IPS-18c (cell line): ENCODE measurements around the gene ZNF568.

Experiments used
- H3K4me3 ChIP-seq: 2 replicates; pipeline ENCODE4 v1.7.0; 2013; ENCODE audit warnings: low read depth, mild to moderate bottlenecking, low read length, moderate library complexity; ENCODE audit not compliant: insufficient read depth
- H3K9me3 ChIP-seq: one replicate; pipeline ENCODE4 v1.6.1; 2013; ENCODE audit warnings: mild to moderate bottlenecking, low read length, moderate library complexity; ENCODE audit not compliant: control insufficient read depth, insufficient read depth

The ZNF568 gene

DNA sequence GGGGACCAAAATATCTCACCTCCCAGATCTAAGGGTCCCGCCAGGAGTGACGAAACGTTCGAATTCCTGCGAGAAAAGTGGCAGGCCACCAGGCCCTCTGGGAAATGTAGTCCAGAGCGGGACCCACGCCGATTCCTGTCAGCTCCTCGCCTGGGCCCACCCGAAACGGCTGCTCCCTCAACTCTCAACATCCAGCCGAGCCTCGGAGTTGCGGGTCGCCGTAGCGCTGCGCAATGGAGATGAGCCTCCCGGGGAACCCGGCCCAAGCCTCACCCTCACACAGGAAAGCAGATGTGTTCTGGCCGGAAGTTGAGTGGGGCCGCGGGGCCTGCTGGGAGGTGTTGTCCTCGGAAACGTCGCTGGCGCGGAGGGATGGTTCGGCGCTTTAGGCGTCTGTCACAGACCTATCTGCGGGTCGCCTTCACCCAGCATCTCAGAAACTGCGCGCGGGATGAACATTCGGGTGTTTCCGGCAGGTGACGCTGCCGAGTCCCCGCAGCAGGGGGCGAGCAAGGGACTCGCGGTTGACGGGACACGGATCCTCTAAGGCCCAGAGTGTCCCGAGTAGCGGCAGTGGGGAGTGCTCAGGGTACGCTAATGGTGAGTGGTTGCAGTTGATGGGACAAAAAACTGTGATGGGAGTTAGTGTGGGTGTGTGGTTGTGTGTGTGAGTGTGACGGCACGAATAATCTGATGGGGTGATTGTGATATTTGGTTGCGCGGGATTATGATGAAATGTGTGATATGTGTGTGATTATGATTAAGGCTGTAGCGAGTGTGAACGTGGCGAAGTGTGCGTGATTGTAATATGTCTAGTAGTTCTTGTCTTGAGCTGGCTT, at the start of gene ZNF568, which contains the start of gene ZNF829:
TSS of gene ZNF568 (plus strand) at position 341 of the 839 bp plus-strand sequence. CDS start 6,439 bp downstream, outside the sequence.
TSS of gene ZNF829 (minus strand) at position 300 of the 839 bp plus-strand sequence. CDS start 1,124 bp downstream, outside the sequence.
- Histone ChIP-seq H3K9me3 (no peaks in the 10 kb centered on the region), H3K4me3 (peak within 1 kb of the TSS; percentile 65)

DNA sequence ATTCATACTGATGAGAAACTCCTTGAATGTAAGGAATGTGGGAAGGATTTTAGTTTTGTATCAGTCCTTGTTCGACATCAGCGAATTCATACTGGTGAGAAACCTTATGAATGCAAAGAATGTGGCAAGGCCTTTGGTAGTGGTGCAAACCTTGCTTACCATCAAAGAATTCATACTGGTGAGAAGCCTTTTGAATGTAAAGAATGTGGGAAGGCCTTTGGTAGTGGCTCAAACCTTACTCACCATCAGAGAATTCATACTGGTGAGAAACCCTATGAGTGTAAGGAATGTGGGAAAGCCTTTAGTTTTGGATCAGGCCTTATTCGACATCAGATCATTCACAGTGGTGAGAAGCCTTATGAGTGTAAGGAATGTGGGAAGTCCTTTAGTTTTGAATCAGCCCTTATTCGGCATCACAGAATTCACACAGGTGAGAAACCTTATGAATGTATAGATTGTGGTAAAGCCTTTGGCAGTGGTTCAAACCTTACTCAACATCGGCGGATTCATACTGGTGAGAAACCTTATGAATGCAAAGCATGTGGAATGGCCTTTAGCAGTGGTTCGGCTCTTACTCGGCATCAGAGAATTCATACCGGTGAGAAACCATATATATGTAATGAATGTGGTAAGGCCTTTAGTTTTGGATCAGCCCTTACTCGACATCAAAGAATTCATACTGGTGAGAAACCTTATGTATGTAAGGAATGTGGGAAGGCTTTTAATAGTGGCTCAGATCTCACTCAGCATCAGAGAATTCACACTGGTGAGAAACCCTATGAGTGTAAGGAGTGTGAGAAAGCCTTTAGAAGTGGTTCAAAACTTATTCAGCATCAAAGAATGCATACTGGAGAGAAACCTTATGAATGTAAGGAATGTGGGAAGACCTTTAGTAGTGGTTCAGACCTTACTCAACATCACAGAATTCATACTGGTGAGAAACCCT, 38.9 kb upstream of the ZNF568 start:
- Histone ChIP-seq H3K9me3 (peaks cover 5% of the 10 kb centered on the region), H3K4me3 (no peak overlapping the region)

DNA sequence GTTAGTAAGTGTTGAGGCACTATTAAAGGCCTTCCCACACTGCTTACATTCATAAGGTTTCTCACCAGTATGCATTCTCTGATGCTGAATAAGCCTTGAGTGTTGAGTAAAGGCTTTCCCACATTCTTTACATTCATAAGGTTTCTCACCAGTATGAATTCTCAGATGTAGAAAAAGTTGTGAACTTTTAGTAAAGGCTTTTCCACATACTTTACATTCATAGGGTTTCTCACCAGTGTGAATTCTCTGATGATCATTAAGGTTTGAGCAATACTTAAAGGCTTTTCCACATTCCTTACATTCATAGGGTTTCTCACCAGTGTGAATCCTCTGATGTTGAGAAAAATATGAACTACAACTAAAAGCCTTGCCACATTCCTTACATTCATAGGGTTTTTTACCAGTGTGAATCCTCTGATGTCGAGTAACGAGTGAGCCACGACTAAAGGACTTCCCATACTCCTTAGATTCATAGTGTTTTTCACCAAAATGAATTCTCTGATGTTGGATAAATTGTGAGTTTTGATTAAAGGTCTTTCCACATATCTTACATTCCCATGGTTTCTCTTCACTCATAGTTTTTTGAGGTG, 24.3 kb upstream of the ZNF568 start:
- H3K9me3 ChIP-seq, result peaks cover 4% of the 10 kb centered on the region
- no peak overlapping the region for H3K4me3 ChIP-seq

DNA sequence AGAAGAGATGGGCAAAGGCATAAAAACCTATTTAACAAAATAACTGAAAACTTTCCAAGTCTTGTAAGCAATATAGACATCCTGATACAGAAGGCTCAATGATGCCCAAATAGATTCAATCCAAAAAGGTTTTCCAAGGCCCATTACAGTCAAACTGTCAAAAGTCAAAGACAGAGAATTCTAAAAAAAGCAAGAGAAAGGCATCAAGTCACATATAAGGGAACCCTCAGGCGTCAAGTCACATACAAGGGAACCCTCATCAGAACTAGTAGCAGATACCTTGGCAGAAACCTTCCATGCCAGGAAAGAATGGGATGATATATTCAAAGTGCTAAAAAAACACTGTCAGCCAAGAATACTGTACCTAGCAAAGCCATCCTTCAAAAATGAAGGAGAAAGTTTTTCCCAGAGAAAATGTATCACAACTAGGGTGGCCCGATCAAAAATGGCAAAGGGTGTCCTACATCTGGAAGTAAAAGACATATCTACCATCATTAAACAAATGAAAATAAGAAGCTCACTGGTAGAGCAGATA, 21.2 kb upstream of the ZNF568 start:
- Histone ChIP-seq H3K9me3 (peaks cover 4% of the 10 kb centered on the region), H3K4me3 (no peak overlapping the region)

DNA sequence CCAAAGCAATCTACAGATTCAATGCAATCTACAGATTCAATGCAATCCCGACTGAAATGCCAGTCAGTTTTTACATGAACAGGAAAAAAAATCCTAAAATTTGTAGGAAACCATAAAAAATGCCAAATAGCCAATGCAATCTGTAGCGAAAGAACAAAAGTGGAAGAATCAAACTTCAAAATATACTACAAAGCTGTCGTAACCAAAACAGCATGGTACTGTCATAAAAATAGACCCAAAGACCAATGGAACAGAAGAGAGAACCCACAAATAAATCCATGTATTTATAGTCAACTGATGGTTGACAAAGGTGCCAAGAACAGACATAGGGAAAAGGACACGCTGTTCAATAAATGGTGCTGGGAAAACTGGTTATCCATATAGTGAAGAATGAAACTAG, 17.7 kb upstream of the ZNF568 start:
- peaks cover 4% of the 10 kb centered on the region for H3K9me3 ChIP-seq

DNA sequence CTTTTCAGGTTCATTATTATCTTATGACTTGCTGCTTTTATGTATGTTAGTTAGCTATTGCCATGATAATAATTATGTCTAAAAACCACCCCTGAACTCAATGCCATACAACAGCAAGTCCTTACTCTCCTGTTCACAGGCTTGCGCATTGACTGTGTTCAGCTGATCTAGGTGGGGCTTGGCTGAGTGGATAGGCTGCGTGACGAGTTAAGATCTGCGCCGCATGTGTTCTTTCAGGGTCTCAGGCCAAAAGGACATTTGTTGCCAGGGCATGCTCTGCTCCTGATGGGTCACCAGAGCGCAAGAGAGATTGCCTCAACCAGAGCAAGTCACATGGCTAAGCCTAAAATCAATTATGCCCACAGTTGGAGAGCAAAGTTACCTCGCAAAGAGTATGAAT, 859 bp downstream of the ZNF568 start:
- Histone ChIP-seq H3K9me3 (no peaks in the 10 kb centered on the region), H3K4me3 (peak overlapping the region; percentile 65)

More for the DNA sequence above, 17.7 kb upstream of the ZNF568 start:
- H3K4me3 ChIP-seq, result no peak overlapping the region

DNA sequence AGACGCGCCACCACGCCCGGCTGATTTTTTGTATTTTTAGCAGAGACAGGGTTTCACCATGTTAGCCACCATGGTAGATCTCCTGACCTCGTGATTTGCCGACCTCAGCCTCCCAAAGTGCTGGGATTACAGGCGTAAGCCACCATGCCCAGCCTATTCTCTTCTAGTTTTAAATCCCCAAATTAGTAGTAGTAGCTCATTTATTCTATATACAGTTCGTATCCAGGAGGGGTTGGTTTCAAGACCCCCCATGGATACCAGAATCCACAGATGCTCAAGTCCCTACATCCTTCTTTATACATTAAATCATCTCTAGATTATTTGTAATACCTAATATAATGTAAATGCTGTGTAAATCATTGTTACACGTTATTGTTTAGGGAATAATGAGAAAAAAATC, 2.0 kb downstream of the ZNF568 start:
- Histone ChIP-seq H3K4me3 (no peak overlapping the region), H3K9me3 (no peaks in the 10 kb centered on the region)

DNA sequence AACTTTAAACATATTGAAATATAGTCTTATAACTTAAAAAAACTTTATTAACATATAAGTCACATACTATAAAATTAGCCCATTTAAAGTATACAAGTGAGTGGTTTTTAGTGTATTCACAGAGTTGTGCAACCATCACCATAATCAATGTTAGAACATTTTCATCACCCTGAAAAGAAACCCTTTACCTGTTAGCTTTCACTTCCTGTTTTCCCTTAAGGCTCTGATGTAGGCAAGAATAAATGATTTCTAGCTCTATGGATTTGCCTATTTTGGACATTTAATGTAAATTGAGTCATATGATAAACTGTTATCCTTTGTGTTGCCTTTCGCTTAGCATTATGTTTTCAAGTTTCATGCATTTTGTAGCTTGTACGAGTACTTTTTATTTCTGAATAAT, 15.6 kb downstream of the ZNF568 start:
- Histone ChIP-seq H3K4me3 (no peak overlapping the region), H3K9me3 (peaks cover 2% of the 10 kb centered on the region)

DNA sequence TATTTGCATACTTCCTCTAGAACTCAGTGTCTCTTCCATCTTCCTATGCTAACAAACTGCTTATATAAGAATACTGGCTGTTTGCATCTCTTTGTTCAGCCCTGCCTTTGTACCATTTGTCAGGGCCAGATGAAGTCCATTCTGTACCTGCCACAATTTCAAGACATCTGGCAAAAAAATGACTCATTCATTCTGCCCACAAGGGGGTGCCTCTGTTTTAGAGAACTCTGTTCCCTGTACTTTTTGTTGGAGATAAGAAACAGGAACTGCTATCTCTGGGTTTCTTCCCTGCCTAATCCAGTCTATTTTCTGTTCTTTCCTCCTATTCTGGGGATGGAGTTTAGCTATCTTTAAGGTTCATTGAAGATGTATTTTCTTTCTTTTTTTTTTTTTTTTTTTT, 23.0 kb downstream of the ZNF568 start:
- no peak overlapping the region for H3K4me3 ChIP-seq
- H3K9me3 ChIP-seq, result peaks cover 2% of the 10 kb centered on the region

DNA sequence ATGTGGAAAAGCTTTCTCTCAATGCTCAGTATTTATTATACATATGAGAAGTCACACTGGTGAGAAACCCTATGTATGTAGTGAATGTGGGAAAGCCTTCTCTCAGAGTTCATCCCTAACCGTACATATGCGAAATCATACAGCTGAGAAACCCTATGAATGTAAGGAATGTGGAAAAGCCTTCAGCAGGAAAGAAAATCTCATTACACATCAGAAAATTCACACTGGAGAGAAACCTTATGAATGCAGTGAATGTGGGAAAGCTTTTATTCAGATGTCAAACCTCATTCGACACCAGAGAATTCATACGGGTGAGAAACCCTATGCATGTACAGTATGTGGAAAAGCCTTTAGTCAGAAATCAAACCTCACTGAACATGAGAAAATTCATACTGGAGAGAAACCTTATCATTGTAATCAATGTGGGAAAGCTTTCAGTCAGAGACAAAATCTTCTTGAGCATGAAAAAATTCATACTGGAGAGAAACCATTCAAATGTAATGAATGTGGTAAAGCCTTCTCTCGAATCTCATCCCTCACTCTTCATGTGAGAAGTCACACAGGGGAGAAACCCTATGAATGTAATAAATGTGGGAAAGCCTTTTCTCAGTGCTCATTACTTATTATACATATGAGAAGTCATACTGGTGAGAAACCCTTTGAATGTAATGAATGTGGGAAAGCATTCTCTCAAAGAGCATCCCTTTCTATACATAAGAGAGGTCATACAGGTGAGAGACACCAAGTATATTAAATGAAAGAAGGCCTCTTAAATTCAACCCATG, 34.4 kb downstream of the ZNF568 start:
- no peak overlapping the region for H3K4me3 ChIP-seq
- H3K9me3 ChIP-seq, result peaks cover 5% of the 10 kb centered on the region

DNA sequence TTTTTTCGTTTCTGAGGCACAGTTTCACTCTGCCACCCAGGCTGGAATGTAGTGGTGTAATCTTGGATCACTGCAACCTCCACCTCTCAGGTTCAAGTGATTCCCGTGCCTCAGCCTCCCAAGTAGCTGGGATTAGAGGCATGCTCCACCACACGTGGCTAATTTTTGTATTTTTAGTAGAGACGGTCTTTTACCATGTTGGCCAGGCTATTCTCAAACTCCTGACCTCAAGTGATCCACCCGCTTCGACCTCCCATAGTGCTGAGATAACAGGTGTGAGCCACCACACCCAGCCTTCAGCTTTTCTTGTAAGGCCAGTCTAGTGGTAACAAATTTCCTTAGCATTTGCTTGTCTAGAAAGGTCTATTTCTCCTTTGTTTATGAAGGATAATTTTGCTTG, 46.2 kb downstream of the ZNF568 start:
- Histone ChIP-seq H3K9me3 (peaks cover 6% of the 10 kb centered on the region), H3K4me3 (no peak overlapping the region)

DNA sequence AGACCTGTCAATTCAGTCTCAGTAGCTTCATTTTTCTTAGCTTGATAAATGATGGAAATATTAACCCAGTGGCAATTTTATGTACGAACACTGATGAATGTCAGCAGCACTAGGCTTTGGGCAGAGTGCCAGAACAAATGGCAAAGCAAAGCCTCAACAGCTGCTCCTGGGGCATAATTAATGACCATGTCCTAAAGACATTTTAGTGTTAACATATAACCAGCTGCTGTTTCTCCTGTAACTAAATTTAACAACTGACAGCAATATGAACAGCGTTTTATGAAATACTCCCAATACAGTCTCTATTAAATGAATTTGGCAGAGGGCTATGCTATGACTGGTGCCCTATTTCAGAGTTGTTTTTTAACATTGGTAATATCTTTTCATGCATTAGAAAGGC, 47.1 kb downstream of the ZNF568 start:
- Histone ChIP-seq H3K9me3 (peaks cover 6% of the 10 kb centered on the region), H3K4me3 (no peak overlapping the region)

DNA sequence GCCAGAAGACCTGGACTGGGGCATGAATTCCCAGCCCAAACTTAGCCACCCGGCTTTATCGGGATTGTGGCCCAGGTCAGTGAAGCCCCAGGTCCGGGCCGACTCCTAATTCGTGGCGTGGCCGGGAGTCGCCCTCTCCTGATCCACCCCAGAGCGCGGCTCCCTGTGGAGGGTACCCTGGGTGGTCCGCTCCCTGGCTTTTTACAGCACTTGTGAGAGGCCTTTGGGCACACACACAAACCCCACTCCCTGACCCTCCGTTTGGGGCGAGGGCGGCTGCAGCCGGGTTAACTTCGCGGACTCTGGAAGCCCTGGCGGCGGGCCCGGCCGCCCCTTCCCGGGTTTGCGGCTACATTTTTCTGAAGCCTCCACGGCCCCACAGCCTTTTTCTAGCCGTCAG, 56.4 kb downstream of the ZNF568 start:
- Histone ChIP-seq H3K4me3 (peak overlapping the region; percentile 75), H3K9me3 (peaks cover 9% of the 10 kb centered on the region)

DNA sequence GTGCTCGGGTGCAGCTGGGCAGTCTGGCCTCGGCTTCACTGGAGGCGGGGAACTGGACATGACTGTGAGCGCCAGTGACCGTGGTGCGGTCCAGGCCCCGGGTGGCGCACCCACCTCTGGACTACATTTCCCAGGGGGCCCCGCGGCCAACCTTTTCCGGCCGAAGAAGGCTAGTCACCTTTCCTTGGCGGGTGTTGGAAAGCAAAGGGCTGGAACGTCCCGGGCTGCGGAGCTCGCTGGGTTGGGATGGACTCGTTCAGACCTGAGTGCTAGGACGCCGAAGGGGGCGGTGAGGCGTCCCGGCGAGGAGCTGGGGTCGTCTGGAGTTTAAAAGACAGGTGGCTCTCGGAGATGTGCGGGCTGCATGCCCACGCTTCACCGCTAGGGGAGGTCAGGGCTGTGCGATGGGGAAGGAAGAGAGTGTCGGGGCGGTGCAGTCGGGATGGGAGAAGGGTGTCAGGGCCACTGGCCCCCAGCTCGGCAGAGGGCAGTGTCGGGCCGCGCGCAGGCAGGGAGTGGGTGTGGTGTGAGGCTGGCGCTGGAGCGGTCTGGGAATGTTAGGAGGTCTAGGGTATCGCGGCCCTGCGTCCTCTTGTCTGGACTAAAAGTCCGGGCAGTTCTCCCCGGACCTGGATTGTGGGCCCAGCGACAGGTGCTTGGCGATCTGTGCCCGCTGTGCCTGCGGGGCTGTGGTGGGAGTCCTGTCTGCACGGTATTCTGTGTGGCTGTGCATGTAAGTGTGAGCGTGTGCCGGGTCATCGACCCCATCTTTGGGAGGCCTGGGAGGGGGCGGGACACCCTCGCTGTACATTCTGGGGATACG, 57.1 kb downstream of the ZNF568 start:
- Histone ChIP-seq H3K4me3 (peak overlapping the region; percentile 75), H3K9me3 (peaks cover 10% of the 10 kb centered on the region)

DNA sequence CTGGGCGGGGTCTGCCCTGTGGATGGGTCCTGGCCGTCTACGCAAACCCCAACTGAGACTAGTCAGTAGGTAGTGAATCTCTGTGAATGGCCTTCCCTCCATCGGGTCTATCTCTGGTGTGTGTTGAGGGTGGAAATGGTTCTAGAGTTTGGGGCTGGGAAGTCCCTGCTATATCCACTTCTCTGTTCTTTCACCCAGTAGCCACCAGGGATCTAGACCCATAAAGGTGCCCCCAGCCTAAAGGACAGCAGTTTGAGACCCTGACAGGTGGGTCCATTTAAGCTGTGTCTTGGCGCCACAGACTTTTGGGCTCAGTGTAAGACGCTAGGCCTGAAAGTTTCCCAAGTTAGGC, 57.7 kb downstream of the ZNF568 start:
- Histone ChIP-seq H3K9me3 (peaks cover 15% of the 10 kb centered on the region), H3K4me3 (peak overlapping the region; percentile 75)

DNA sequence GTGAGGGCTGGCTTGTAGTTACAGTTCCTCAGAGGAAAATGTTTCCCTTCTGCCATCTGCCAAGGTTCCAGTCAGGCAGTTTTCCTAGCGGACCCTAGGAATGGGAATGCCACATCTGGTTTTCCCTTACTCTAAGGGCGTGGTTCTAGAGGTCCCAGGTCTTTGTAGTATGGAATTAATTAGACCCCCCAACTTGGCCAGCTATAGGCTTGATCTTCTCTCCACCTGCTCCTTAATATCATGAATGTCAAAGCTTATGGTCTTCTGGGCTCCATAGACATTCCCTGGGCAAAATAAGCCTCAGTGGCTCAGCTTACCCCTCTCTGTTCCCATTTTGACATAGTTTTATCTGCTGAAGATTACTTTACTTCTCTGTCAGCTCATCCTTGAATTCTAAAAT, 70.0 kb downstream of the ZNF568 start:
- no peak overlapping the region for H3K4me3 ChIP-seq
- H3K9me3 ChIP-seq, result peaks cover 11% of the 10 kb centered on the region
